B cell (primary cell): ENCODE data around the gene MPPED2. TPM values are rescaled to one million over a fixed set of nuclear protein-coding genes. Genes with fewer than 3 reads are reported as not detected.

Source experiments
- ATAC-seq: fragments of 200-7000 bp; cut with Tn5 transposase; one replicate; pipeline ENCODE4 v1.10.0; 2021; ENCODE audit warnings: low read depth, mild to moderate bottlenecking, moderate number of reproducible peaks, moderate library complexity
- CTCF ChIA-PET: fragments of 350-600 bp; sonication (Branson Sonifier 250); formaldehyde crosslinking; loops from one replicate; lab custom pipeline; 2021; ENCODE audit warnings: antibody characterized with exemption, inconsistent platforms; lab: Charles Lee
- POLR2A ChIA-PET: fragments of 350-600 bp; sonication (Branson Sonifier 250); formaldehyde crosslinking; loops from one replicate; lab custom pipeline; 2021; ENCODE audit warnings: antibody characterized with exemption; lab: Charles Lee
- DNase-seq: peaks from one replicate; pipeline ENCODE4 v3.0.0; 2013
- H2AFZ ChIP-seq: 2 replicates; pipeline ENCODE4 v1.6.1; 2012; ENCODE audit warnings: mild to moderate bottlenecking, low read depth, low read length; ENCODE audit not compliant: insufficient read depth, poor library complexity, severe bottlenecking
- H3K27ac ChIP-seq, 2 donors: 1 replicate in 1 of 2; 2 replicates in 1 of 2; pipeline ENCODE4 v1.5.1; 2012 to 2013; ENCODE audit warnings: low read length in 2 of 2, mild to moderate bottlenecking in 2 of 2, moderate library complexity in 1 of 2
- H3K27me3 ChIP-seq, 4 experiments: fragments of 200-600 bp in 1 of 4; sonication (generic) in 1 of 4; replicated peaks in 1 of 4; 1 replicate in 2 of 4; 2 replicates in 2 of 4; pipeline versions ENCODE4 v1.6.1 to v1.7.0; 2013 to 2016; ENCODE audit warnings: low read length in 3 of 4, mild to moderate bottlenecking in 2 of 4, mixed read lengths in 1 of 4, moderate library complexity in 1 of 4; ENCODE audit not compliant: insufficient read depth in 4 of 4, control insufficient read depth in 3 of 4; ENCODE audit errors: control extremely low read depth in 1 of 4
- H3K36me3 ChIP-seq, 2 experiments: replicated peaks in 1 of 2; 1 replicate in 1 of 2; 2 replicates in 1 of 2; pipeline versions ENCODE4 v1.6.1 to v1.7.1; 2013; ENCODE audit warnings: low read length in 1 of 2; ENCODE audit not compliant: insufficient read depth in 2 of 2, control insufficient read depth in 1 of 2; ENCODE audit errors: control extremely low read depth in 1 of 2, extremely low read depth in 1 of 2
- H3K4me1 ChIP-seq, 2 donors: fragments of 200-600 bp in 1 of 2; sonication (generic) in 1 of 2; 1 replicate in 1 of 2; 2 replicates in 1 of 2; pipeline versions ENCODE4 v1.5.1 to v1.6.1; 2013 to 2017; ENCODE audit warnings: low read length in 2 of 2; ENCODE audit not compliant: control insufficient read depth in 2 of 2, insufficient read depth in 2 of 2
- H3K4me2 ChIP-seq: replicated peaks from 2 replicates; pipeline ENCODE3; 2012; ENCODE audit warnings: mild to moderate bottlenecking, low read depth, low read length; ENCODE audit not compliant: poor library complexity, severe bottlenecking
- H3K4me3 ChIP-seq, 5 experiments: fragments of 200-600 bp in 1 of 5; sonication (generic) in 1 of 5; 1 replicate in 3 of 5; 2 replicates in 2 of 5; pipeline versions ENCODE4 v1.5.1 to v1.7.0; 2011 to 2016; ENCODE audit warnings: low read length in 4 of 5, mild to moderate bottlenecking in 4 of 5, low read depth in 2 of 5, control low read depth in 1 of 5, moderate library complexity in 1 of 5; ENCODE audit not compliant: insufficient read depth in 1 of 5; ENCODE audit errors: control extremely low read depth in 1 of 5, extremely low read depth in 1 of 5
- H3K79me2 ChIP-seq: fragments of 200-600 bp; sonication (generic); one replicate; pipeline ENCODE4 v1.6.0; 2016; ENCODE audit warnings: low read length; ENCODE audit not compliant: control insufficient read depth, insufficient read depth
- H3K9ac ChIP-seq: fragments of 200-600 bp; sonication (generic); 2 replicates; pipeline ENCODE4 v1.6.1; 2017; ENCODE audit warnings: mild to moderate bottlenecking, low read length, moderate library complexity
- H3K9me3 ChIP-seq, 3 donors: one replicate each; pipeline versions ENCODE4 v1.6.1 to v1.7.1; 2013; ENCODE audit warnings: low read length in 2 of 3; ENCODE audit not compliant: control insufficient read depth in 2 of 3, insufficient read depth in 1 of 3; ENCODE audit errors: control extremely low read depth in 1 of 3
- H4K20me1 ChIP-seq: 2 replicates; pipeline ENCODE4 v1.6.0; 2012; ENCODE audit warnings: mild to moderate bottlenecking, low read length; ENCODE audit not compliant: insufficient read depth, control insufficient read depth, poor library complexity, severe bottlenecking
- H3K27ac Mint-ChIP-seq: one replicate; pipeline ENCODE4 v1.8.0; 2021; ENCODE audit warnings: mixed read lengths
- H3K27me3 Mint-ChIP-seq: one replicate; pipeline ENCODE4 v1.8.0; 2021; ENCODE audit warnings: mixed read lengths
- H3K4me1 Mint-ChIP-seq: one replicate; pipeline ENCODE4 v1.8.0; 2021; ENCODE audit warnings: mixed read lengths
- H3K4me3 Mint-ChIP-seq: one replicate; pipeline ENCODE4 v1.8.0; 2021; ENCODE audit warnings: mixed read lengths
- H3K9me3 Mint-ChIP-seq: one replicate; pipeline ENCODE4 v1.8.0; 2022; ENCODE audit warnings: mixed read lengths; ENCODE audit not compliant: insufficient read depth
- CTCF ChIP-seq: fragments of 200-600 bp; IDR thresholded peaks from one replicate; pipeline ENCODE4 v1.8.0; 2022; ENCODE audit warnings: antibody characterized with exemption, mild to moderate bottlenecking
- EZH2 ChIP-seq: IDR thresholded peaks from 2 replicates; pipeline ENCODE4 v1.6.1; 2012; ENCODE audit warnings: borderline replicate concordance, low read depth, mild to moderate bottlenecking, moderate library complexity, low read length; ENCODE audit not compliant: insufficient read depth, poor library complexity, severe bottlenecking
- WGBS: methylation state at CpG from one replicate; pipeline ENCODE4 v1.1.5; 2013; ENCODE audit warnings: missing lambda C conversion rate; ENCODE audit not compliant: insufficient coverage; 5-methylcytosine and 5-hydroxymethylcytosine counted together
- intact Hi-C: fragments of 100-400 bp; cut with micrococcal nuclease; formaldehyde crosslinking; loops from one replicate; pipeline ENCODE4 v1.10.0; 2022
- polyA plus RNA-seq: library from polyadenylated mRNA; depleted of rRNA; stranded (reverse); fragments of >200 nt; gene quantifications from 2 replicates; pipeline ENCODE4 v1.2.3, GENCODE V29; 2012
- total RNA-seq, 2 donors: library from RNA; stranded (reverse); fragments of 120-200 nt in 1 of 2; gene quantifications; 1 replicate in 1 of 2; 2 replicates in 1 of 2; pipeline versions ENCODE4 v1.2.3 to v1.2.4, GENCODE V29; 2013 to 2022

The MPPED2 gene
- total and polyA plus RNA-seq, 2 donors (not counting 1 experiment from before 2014, with no cell fraction given), result 0.70 to 1.1 TPM

- TF ChIP-seq CTCF (no peak), EZH2 (no peak)
These were observed 182.0 kb downstream of the MPPED2 start for GRCh38 chr11:30404136-30404535.

GRCh38 chr11:30395751-30396150 lies 190.4 kb downstream of the MPPED2 start:
- H3K9me3 ChIP-seq, result no peaks in the 10 kb centered on the region
- H2AFZ ChIP-seq, result no peak overlapping the region
- H4K20me1 ChIP-seq, result no peaks in the 10 kb centered on the region
- H3K4me3 ChIP-seq, result no peak overlapping the region
- no peak overlapping the region for H3K9ac ChIP-seq
- no peak for ATAC-seq
- no peaks in the 10 kb centered on the region for H3K27me3 ChIP-seq
- no peak for DNase-seq
- H3K4me2 ChIP-seq, result no peak overlapping the region
- no peaks in the 10 kb centered on the region for H3K36me3 ChIP-seq
- CTCF ChIA-PET, result no interaction called here
- intact Hi-C loops, result no loop called here
- H3K27ac ChIP-seq, result no peak overlapping the region
- Mint-ChIP-seq H3K27ac (no peak overlapping the region), H3K9me3 (no peaks in the 10 kb centered on the region), H3K4me3 (no peak overlapping the region), H3K27me3 (peaks cover 5% of the 10 kb centered on the region), H3K4me1 (no peaks in the 10 kb centered on the region)
- 95% methylated on average over 7 of the region's 8 CpGs for WGBS
- TF ChIP-seq CTCF (no peak), EZH2 (no peak)
- POLR2A ChIA-PET, result no interaction called here
- no peaks in the 10 kb centered on the region for H3K4me1 ChIP-seq
- no peaks in the 10 kb centered on the region for H3K79me2 ChIP-seq

More at GRCh38 chr11:30404136-30404535, 182.0 kb downstream of the MPPED2 start:
- H3K36me3 ChIP-seq, result no peaks in the 10 kb centered on the region
- DNase-seq, result no peak
- H3K4me1 ChIP-seq, result no peaks in the 10 kb centered on the region
- H3K4me2 ChIP-seq, result no peak overlapping the region
- CTCF ChIA-PET, result no interaction called here
- Mint-ChIP-seq H3K9me3 (no peaks in the 10 kb centered on the region), H3K4me1 (no peaks in the 10 kb centered on the region), H3K27ac (no peak overlapping the region), H3K27me3 (peaks cover 10% of the 10 kb centered on the region), H3K4me3 (no peak overlapping the region)
- WGBS, result 100% methylated on average over 1 of the region's 3 CpGs
- no peak overlapping the region for H3K27ac ChIP-seq
- no peak overlapping the region for H3K4me3 ChIP-seq
- POLR2A ChIA-PET, result no interaction called here
- no peak overlapping the region for H3K9ac ChIP-seq
- H2AFZ ChIP-seq, result no peak overlapping the region
- H3K27me3 ChIP-seq, result no peaks in the 10 kb centered on the region
- no peak for ATAC-seq
- H4K20me1 ChIP-seq, result no peaks in the 10 kb centered on the region
- no peaks in the 10 kb centered on the region for H3K79me2 ChIP-seq
- H3K9me3 ChIP-seq, result no peaks in the 10 kb centered on the region
- intact Hi-C loops, result no loop called here
